ENCODE results near the gene MSL2.
"Not testable (repeated sequence)": the region's sequence is repeated elsewhere in the genome, so short reads cannot be mapped to it uniquely, and the experiment has no call there.

Gene MSL2

DNA sequence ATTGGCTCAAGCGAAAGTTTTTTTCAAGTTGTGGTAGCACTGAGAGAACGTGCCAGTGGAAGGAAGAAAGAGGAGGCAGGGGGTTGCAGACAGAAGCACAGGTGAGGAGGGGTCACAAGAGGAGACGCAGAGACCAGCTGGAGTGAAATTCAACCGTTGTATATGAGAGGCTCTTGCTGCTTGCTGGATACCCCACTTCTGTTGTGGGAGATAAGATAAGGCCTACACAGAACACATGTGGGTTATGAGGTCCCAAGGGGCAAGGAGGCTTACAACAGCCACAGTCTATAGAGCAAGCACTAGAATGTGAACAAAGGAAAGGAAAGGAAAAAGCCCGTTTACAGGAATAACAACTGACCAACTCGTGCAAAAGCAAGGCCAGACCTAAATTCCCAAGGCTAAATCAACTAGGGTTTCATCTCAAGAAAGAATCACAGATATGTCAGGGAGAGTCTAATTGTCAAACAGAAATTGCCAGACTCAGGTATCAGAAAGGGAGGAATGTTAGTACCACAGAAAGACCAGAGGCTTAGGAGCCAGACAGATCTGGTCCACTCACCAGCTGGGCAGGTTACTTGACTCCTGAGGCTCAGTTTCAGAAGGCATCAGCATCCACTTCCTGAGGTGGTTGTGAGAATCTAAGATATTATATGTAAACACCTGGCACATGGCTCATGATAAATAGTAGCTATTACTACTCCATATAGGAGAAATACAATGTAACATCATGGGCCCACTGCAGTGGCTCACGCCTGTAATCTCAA is 60.9 kb downstream of the MSL2 start:
- no peak overlapping the region for H3K4me3 ChIP-seq (ENCODE audit: low read length)
- no peaks in the 10 kb centered on the region for H3K4me1 ChIP-seq (ENCODE audit: low read length)
- H3K36me3 ChIP-seq (replicated peaks; ENCODE audit: low read depth, low read length) = no peaks in the 10 kb centered on the region
- no peak for TF ChIP-seq EZH2phosphoT487 (IDR thresholded peaks at IDR 0.05; ENCODE audit: low read depth)
- TF ChIP-seq, protein P1, sequence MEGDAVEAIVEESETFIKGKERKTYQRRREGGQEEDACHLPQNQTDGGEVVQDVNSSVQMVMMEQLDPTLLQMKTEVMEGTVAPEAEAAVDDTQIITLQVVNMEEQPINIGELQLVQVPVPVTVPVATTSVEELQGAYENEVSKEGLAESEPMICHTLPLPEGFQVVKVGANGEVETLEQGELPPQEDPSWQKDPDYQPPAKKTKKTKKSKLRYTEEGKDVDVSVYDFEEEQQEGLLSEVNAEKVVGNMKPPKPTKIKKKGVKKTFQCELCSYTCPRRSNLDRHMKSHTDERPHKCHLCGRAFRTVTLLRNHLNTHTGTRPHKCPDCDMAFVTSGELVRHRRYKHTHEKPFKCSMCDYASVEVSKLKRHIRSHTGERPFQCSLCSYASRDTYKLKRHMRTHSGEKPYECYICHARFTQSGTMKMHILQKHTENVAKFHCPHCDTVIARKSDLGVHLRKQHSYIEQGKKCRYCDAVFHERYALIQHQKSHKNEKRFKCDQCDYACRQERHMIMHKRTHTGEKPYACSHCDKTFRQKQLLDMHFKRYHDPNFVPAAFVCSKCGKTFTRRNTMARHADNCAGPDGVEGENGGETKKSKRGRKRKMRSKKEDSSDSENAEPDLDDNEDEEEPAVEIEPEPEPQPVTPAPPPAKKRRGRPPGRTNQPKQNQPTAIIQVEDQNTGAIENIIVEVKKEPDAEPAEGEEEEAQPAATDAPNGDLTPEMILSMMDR (IDR thresholded peaks at IDR 0.05; ENCODE audit: low read depth, low read length) = no peak
- H4K20me1 ChIP-seq (ENCODE audit: insufficient read depth, low read length) = no peaks in the 10 kb centered on the region
- H3K9ac ChIP-seq (ENCODE audit: low read length) = no peak overlapping the region
- H3K9me3 ChIP-seq (ENCODE audit: insufficient read depth, low read length) = no peaks in the 10 kb centered on the region
- no peak overlapping the region for H2AFZ ChIP-seq (ENCODE audit: low read depth, low read length)
- no peaks in the 10 kb centered on the region for H3K79me2 ChIP-seq (ENCODE audit: low read length)
- no peak overlapping the region for H3K27ac ChIP-seq (ENCODE audit: low read length)
- no peaks in the 10 kb centered on the region for H3K27me3 ChIP-seq (ENCODE audit: low read depth, low read length)
- no peak overlapping the region for H3K4me2 ChIP-seq (ENCODE audit: low read length)

DNA sequence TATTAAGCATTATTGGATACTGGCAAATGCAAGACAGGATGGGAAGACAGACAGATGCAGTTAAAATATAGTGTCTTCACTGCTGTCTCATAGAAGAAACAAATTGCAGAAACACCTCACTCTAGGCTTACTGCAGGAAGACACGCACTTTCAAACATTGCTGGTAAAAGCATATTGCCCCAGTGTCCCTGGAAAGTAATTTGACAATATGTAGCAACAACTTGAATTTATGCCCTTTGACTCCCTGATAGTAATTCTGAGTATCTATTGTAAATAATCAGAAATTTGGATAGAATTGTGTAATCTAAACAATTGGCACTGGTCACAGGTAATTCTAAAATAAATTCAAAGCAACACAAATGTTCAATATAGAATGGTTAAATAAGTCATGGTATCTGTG is 62.0 kb downstream of the MSL2 start:
- no peaks in the 10 kb centered on the region for H3K27me3 ChIP-seq (ENCODE audit: low read depth, low read length)
- H3K27ac ChIP-seq (ENCODE audit: low read length) = no peak overlapping the region
- H3K9ac ChIP-seq (ENCODE audit: low read length) = no peak overlapping the region
- no peak overlapping the region for H3K4me3 ChIP-seq (ENCODE audit: low read length)
- H4K20me1 ChIP-seq (ENCODE audit: insufficient read depth, low read length) = no peaks in the 10 kb centered on the region
- H3K36me3 ChIP-seq (replicated peaks; ENCODE audit: low read depth, low read length) = no peaks in the 10 kb centered on the region
- no peaks in the 10 kb centered on the region for H3K79me2 ChIP-seq (ENCODE audit: low read length)
- no peaks in the 10 kb centered on the region for H3K4me1 ChIP-seq (ENCODE audit: low read length)
- no peak overlapping the region for H3K4me2 ChIP-seq (ENCODE audit: low read length)
- TF ChIP-seq, protein P1 (IDR thresholded peaks at IDR 0.05; ENCODE audit: low read depth, low read length) = no peak
- TF ChIP-seq EZH2phosphoT487 (IDR thresholded peaks at IDR 0.05; ENCODE audit: low read depth) = no peak
- no peak overlapping the region for H2AFZ ChIP-seq (ENCODE audit: low read depth, low read length)
- H3K9me3 ChIP-seq (ENCODE audit: insufficient read depth, low read length) = no peaks in the 10 kb centered on the region

DNA sequence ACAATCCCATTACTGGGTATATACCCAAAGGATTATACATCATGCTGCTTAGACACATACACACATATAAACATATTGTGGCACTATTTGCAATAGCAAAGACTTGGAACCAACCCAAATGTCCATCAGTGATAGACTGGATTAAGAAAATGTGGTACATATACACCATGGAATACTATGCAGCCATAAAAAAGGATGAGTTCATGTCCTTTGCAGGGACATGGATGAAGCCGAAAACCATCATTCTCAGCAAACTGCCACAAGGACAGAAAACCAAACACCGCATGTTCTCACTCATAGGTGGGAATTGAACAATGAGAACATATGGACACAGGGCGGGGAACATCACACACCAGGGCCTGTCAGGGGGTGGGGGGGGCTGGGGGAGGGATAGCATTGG is 64.5 kb downstream of the MSL2 start:
- H3K4me1 ChIP-seq (ENCODE audit: low read length); H3K79me2 ChIP-seq (ENCODE audit: low read length); H4K20me1 ChIP-seq (ENCODE audit: insufficient read depth, low read length); H3K9me3 ChIP-seq (ENCODE audit: insufficient read depth, low read length); H3K9ac ChIP-seq (ENCODE audit: low read length); H3K4me2 ChIP-seq (ENCODE audit: low read length); H3K27ac ChIP-seq (ENCODE audit: low read length); H3K36me3 ChIP-seq (replicated peaks; ENCODE audit: low read depth, low read length); H3K27me3 ChIP-seq (ENCODE audit: low read depth, low read length); H2AFZ ChIP-seq (ENCODE audit: low read depth, low read length); H3K4me3 ChIP-seq (ENCODE audit: low read length): not testable (repeated sequence)

DNA sequence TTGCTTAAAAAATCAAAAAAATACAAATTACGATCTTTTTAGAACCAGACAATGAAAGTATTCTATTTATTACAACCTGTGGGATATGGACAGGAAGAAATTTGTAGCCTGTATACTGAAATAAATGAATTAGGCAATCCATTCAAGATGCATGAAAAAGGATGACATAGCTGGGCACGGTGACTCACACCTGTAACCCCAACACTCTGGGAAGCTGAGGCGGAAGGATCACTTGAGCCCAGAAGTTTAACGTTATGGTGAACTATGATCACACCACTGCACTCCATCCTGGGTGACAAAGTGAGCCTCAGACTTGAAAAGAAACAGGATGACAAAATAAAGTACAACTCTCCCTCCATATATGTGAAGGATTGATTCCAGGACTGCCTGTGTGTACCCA is 74.1 kb downstream of the MSL2 start:
- no peaks in the 10 kb centered on the region for H3K9me3 ChIP-seq (ENCODE audit: insufficient read depth, low read length)
- no peak overlapping the region for H2AFZ ChIP-seq (ENCODE audit: low read depth, low read length)
- H3K79me2 ChIP-seq (ENCODE audit: low read length) = no peaks in the 10 kb centered on the region
- no peak overlapping the region for H3K9ac ChIP-seq (ENCODE audit: low read length)
- no peak for TF ChIP-seq EZH2phosphoT487 (IDR thresholded peaks at IDR 0.05; ENCODE audit: low read depth)
- TF ChIP-seq, protein P1 (IDR thresholded peaks at IDR 0.05; ENCODE audit: low read depth, low read length) = no peak
- H3K4me3 ChIP-seq (ENCODE audit: low read length) = no peak overlapping the region
- H3K4me1 ChIP-seq (ENCODE audit: low read length) = peaks cover 3% of the 10 kb centered on the region; the same call in 1 of the 2 replicates
- H3K27ac ChIP-seq (ENCODE audit: low read length) = no peak overlapping the region
- H3K36me3 ChIP-seq (replicated peaks; ENCODE audit: low read depth, low read length) = no peaks in the 10 kb centered on the region
- H3K27me3 ChIP-seq (ENCODE audit: low read depth, low read length) = peaks cover 8% of the 10 kb centered on the region; the same call in 1 of the 2 replicates
- no peaks in the 10 kb centered on the region for H4K20me1 ChIP-seq (ENCODE audit: insufficient read depth, low read length)
- H3K4me2 ChIP-seq (ENCODE audit: low read length) = no peak overlapping the region
